Measurements from ENCODE around the gene SMIM1. TPM values are rescaled to one million over a fixed set of nuclear protein-coding genes. Genes with fewer than 3 reads are reported as not detected.

The SMIM1 gene
- total and polyA plus RNA-seq, 8 donors = 3.1 to 15.1 (median 6.4) TPM

- intact Hi-C loops (cut with DNase I) = no loop called here
- WGBS, 2 donors = 92% methylated on average over 22 of the region's 22 CpGs
- Histone ChIP-seq H3K4me1 (peaks cover 5 to 9% (median 8%) of the 10 kb centered on the region in 3 donors), H3K27ac (no peak overlapping the region), H3K36me3 (no peaks in the 10 kb centered on the region), H3K27me3 (no peaks in the 10 kb centered on the region), H3K9me3 (no peaks in the 10 kb centered on the region), H3K4me3 (no peak overlapping the region)
- ATAC-seq (no peak), FAIRE-seq (no peak), DNase-seq (peak in 1 of 6 donors; percentile 33)
- no peak for TF ChIP-seq CTCF (IDR thresholded peaks at IDR 0.05)
These were observed 3.6 kb upstream of the SMIM1 start for GRCh38 chr1:3768811-3769390.

- intact Hi-C loops (cut with DNase I) = no loop called here
- Histone ChIP-seq H3K4me1 (peaks cover 5 to 9% (median 8%) of the 10 kb centered on the region in 3 donors), H3K9me3 (no peaks in the 10 kb centered on the region), H3K27me3 (no peaks in the 10 kb centered on the region), H3K36me3 (no peaks in the 10 kb centered on the region), H3K4me3 (no peak overlapping the region), H3K27ac (no peak overlapping the region)
- FAIRE-seq (no peak), DNase-seq (no peak), ATAC-seq (no peak)
- TF ChIP-seq CTCF (IDR thresholded peaks at IDR 0.05) = no peak
- 87 to 91% methylated on average over 13 to 16 of the region's 16 CpGs for WGBS, 2 donors
These were observed 2.3 kb upstream of the SMIM1 start for GRCh38 chr1:3770047-3770765.

- H3K4me3 ChIP-seq = peak overlapping the region; percentile 60 to 90 (median 80)
- ATAC-seq (peak in 3 of 4 donors; percentile 2 to 14 (median 4)), DNase-seq (peak in 1 of 6 donors; percentile 49), FAIRE-seq (no peak)
- peak overlapping the region in 2 of 4 donors; percentile 10 to 39 for H3K27ac ChIP-seq
- intact Hi-C loops (cut with DNase I) = no loop called here
- H3K36me3 ChIP-seq = no peaks in the 10 kb centered on the region
- WGBS, 2 donors = 29 to 30% methylated on average over 29 to 32 of the region's 32 CpGs
- H3K9me3 ChIP-seq = no peaks in the 10 kb centered on the region
- H3K4me1 ChIP-seq = peaks cover 5 to 9% (median 8%) of the 10 kb centered on the region in 3 donors
- TF ChIP-seq CTCF (IDR thresholded peaks at IDR 0.05) = no peak
- H3K27me3 ChIP-seq = no peaks in the 10 kb centered on the region
These were observed 1.2 kb upstream of the SMIM1 start for GRCh38 chr1:3771108-3772026.

- no peak for FAIRE-seq
These were observed 378 bp upstream of the SMIM1 start for GRCh38 chr1:3772027-3772714.

More at GRCh38 chr1:3772027-3772714, 378 bp upstream of the SMIM1 start:
- H3K9me3 ChIP-seq = no peaks in the 10 kb centered on the region
- peak; percentile 93 to 98 (median 96) for DNase-seq
- peak overlapping the region; percentile 31 to 55 (median 39) for H3K27ac ChIP-seq
- WGBS, 2 donors = 1 to 2% methylated on average over 28 to 57 of the region's 61 CpGs
- H3K27me3 ChIP-seq = no peaks in the 10 kb centered on the region
- intact Hi-C loops (cut with DNase I) = no loop called here
- H3K4me3 ChIP-seq = peak overlapping the region; percentile 60 to 90 (median 80)
- TF ChIP-seq CTCF (IDR thresholded peaks at IDR 0.05) = no peak
- H3K4me1 ChIP-seq = peaks cover 5 to 9% (median 8%) of the 10 kb centered on the region in 3 donors
- peak; percentile 86 to 91 (median 88) for ATAC-seq
- H3K36me3 ChIP-seq = no peaks in the 10 kb centered on the region
